ENCODE results near the gene TPRG1. TPM values are rescaled to one million over a fixed set of nuclear protein-coding genes. Genes with fewer than 3 reads are reported as not detected.
A peak's percentile ranks its signal among the peaks of the same experiment; 100 is the strongest.

TPRG1 gene
- total RNA-seq, 1 donor from 2014 or later = 11.6 TPM

- no peaks in the 10 kb centered on the region for H3K4me1 Mint-ChIP-seq (ENCODE audit: unreplicated experiment)
- no peak for TF ChIP-seq CTCF (conservative IDR thresholded peaks at IDR 0.05)
- peak overlapping the region; percentile 42 for H3K4me3 Mint-ChIP-seq
- no peaks in the 10 kb centered on the region for H3K9me3 Mint-ChIP-seq
- H3K27me3 Mint-ChIP-seq = no peaks in the 10 kb centered on the region
- no peak for DNase-seq (ENCODE audit: extremely low spot score, unreplicated experiment)
- no peak overlapping the region for H3K27ac Mint-ChIP-seq
- peaks cover 3% of the 10 kb centered on the region for H3K36me3 Mint-ChIP-seq
Measured at GRCh38 chr3:189172668-189173419, 1.1 kb downstream of the TPRG1 start.

GRCh38 chr3:189184566-189184965, 12.8 kb downstream of the TPRG1 start:
- no peak overlapping the region for H3K27ac Mint-ChIP-seq
- TF ChIP-seq CTCF (conservative IDR thresholded peaks at IDR 0.05) = no peak
- no peaks in the 10 kb centered on the region for H3K4me1 Mint-ChIP-seq (ENCODE audit: unreplicated experiment)
- peaks cover 7% of the 10 kb centered on the region for H3K36me3 Mint-ChIP-seq
- H3K9me3 Mint-ChIP-seq = peaks cover 9% of the 10 kb centered on the region
- no peaks in the 10 kb centered on the region for H3K27me3 Mint-ChIP-seq
- H3K4me3 Mint-ChIP-seq = no peak overlapping the region
- no peak for DNase-seq (ENCODE audit: extremely low spot score, unreplicated experiment)

- no peak for TF ChIP-seq CTCF (conservative IDR thresholded peaks at IDR 0.05)
- Mint-ChIP-seq H3K27me3 (no peaks in the 10 kb centered on the region), H3K9me3 (peaks cover 8% of the 10 kb centered on the region), H3K36me3 (peaks cover 7% of the 10 kb centered on the region), H3K4me1 (ENCODE audit: unreplicated experiment) (no peaks in the 10 kb centered on the region), H3K27ac (no peak overlapping the region), H3K4me3 (no peak overlapping the region)
- no peak for DNase-seq (ENCODE audit: extremely low spot score, unreplicated experiment)
Measured at GRCh38 chr3:189186101-189186500, 14.3 kb downstream of the TPRG1 start.

GRCh38 chr3:189188466-189188865, 16.7 kb downstream of the TPRG1 start:
- Mint-ChIP-seq H3K4me1 (ENCODE audit: unreplicated experiment) (no peaks in the 10 kb centered on the region), H3K27ac (peak overlapping the region; percentile 17)

GRCh38 chr3:189192725-189193124, 21.0 kb downstream of the TPRG1 start:
- no peak for TF ChIP-seq CTCF (conservative IDR thresholded peaks at IDR 0.05)

More at GRCh38 chr3:189188466-189188865, 16.7 kb downstream of the TPRG1 start:
- DNase-seq (ENCODE audit: extremely low spot score, unreplicated experiment) = no peak
- no peak for TF ChIP-seq CTCF (conservative IDR thresholded peaks at IDR 0.05)
- no peaks in the 10 kb centered on the region for H3K27me3 Mint-ChIP-seq
- H3K9me3 Mint-ChIP-seq = peaks cover 11% of the 10 kb centered on the region
- peaks cover 8% of the 10 kb centered on the region for H3K36me3 Mint-ChIP-seq
- H3K4me3 Mint-ChIP-seq = no peak overlapping the region

More at GRCh38 chr3:189192725-189193124, 21.0 kb downstream of the TPRG1 start:
- DNase-seq (ENCODE audit: extremely low spot score, unreplicated experiment) = no peak
- Mint-ChIP-seq H3K27me3 (no peaks in the 10 kb centered on the region), H3K27ac (no peak overlapping the region), H3K9me3 (peaks cover 14% of the 10 kb centered on the region), H3K4me3 (no peak overlapping the region), H3K4me1 (ENCODE audit: unreplicated experiment) (no peaks in the 10 kb centered on the region), H3K36me3 (peaks cover 5% of the 10 kb centered on the region)
